Natural killer cell (primary cell): ENCODE results near the gene COL15A1. TPM values are rescaled to one million over a fixed set of nuclear protein-coding genes. Genes with fewer than 3 reads are reported as not detected.

Experiments
- ATAC-seq, 3 donors: fragments of 150-1000 bp in 2 of 3; fragments of 200-7000 bp in 1 of 3; cut with Tn5 transposase; 1 replicate in 1 of 3; 2 replicates in 2 of 3; pipeline ENCODE4 v1.10.0; 2021; ENCODE audit warnings: mild to moderate bottlenecking in 2 of 3, moderate library complexity in 2 of 3
- DNase-seq, 2 donors: peaks; one replicate each; pipeline versions ENCODE4 v3.0.0 to v3.0.0-alpha.2; 2013 to 2021; ENCODE audit warnings: mixed read lengths in 1 of 2
- H3K27ac ChIP-seq: one replicate; pipeline ENCODE4 v1.5.1; 2013; ENCODE audit warnings: mild to moderate bottlenecking, low read length
- H3K27me3 ChIP-seq: one replicate; pipeline ENCODE4 v1.6.1; 2013; ENCODE audit warnings: low read length; ENCODE audit not compliant: control insufficient read depth, insufficient read depth
- H3K36me3 ChIP-seq: one replicate; pipeline ENCODE4 v1.6.1; 2013; ENCODE audit warnings: low read length; ENCODE audit not compliant: control insufficient read depth, insufficient read depth
- H3K4me1 ChIP-seq: one replicate; pipeline ENCODE4 v1.6.1; 2013; ENCODE audit warnings: low read length; ENCODE audit not compliant: control insufficient read depth, insufficient read depth
- H3K4me3 ChIP-seq: one replicate; pipeline ENCODE4 v1.5.1; 2013; ENCODE audit warnings: low read length
- H3K9me3 ChIP-seq: one replicate; pipeline ENCODE4 v1.6.1; 2013; ENCODE audit warnings: low read length; ENCODE audit not compliant: control insufficient read depth, insufficient read depth
- H3K27ac Mint-ChIP-seq, 2 donors: one replicate each; pipeline ENCODE4 v1.8.0; 2022; ENCODE audit warnings: mild to moderate bottlenecking in 2 of 2, mixed read lengths in 2 of 2, moderate library complexity in 1 of 2
- H3K27me3 Mint-ChIP-seq, 2 donors: one replicate each; pipeline ENCODE4 v1.8.0; 2022; ENCODE audit warnings: low read depth in 2 of 2, mixed read lengths in 2 of 2
- H3K36me3 Mint-ChIP-seq: one replicate; pipeline ENCODE4 v1.8.0; 2022; ENCODE audit warnings: mixed read lengths
- H3K4me1 Mint-ChIP-seq, 2 donors: one replicate each; pipeline ENCODE4 v1.8.0; 2022; ENCODE audit warnings: mixed read lengths in 2 of 2
- H3K4me3 Mint-ChIP-seq: one replicate; pipeline ENCODE4 v1.8.0; 2022; ENCODE audit warnings: mild to moderate bottlenecking, moderate library complexity, mixed read lengths
- H3K9me3 Mint-ChIP-seq, 2 donors: one replicate each; pipeline ENCODE4 v1.8.0; 2022; ENCODE audit warnings: mixed read lengths in 2 of 2
- CTCF ChIP-seq: fragments of 200-600 bp; IDR thresholded peaks from one replicate; pipeline ENCODE4 v1.8.0; 2022; ENCODE audit warnings: antibody characterized with exemption
- WGBS: methylation state at CpG from one replicate; pipeline ENCODE4 v1.1.7; 2013; ENCODE audit warnings: missing lambda C conversion rate; ENCODE audit not compliant: insufficient coverage; 5-methylcytosine and 5-hydroxymethylcytosine counted together
- intact Hi-C: fragments of 100-400 bp; cut with micrococcal nuclease; formaldehyde crosslinking; loops from one replicate; pipeline ENCODE4 v1.14.2; 2022
- total RNA-seq, 4 donors: library from RNA; stranded (reverse); fragments of 120-200 nt in 1 of 4; gene quantifications; one replicate each; pipeline versions ENCODE4 v1.2.3 to v1.2.4, GENCODE V29; 2013 to 2022

The COL15A1 gene
- total RNA-seq, 3 donors from 2014 or later (not counting 1 experiment from before 2014, with no cell fraction given), result 0.18 to 0.82 (median 0.19) TPM

- no peaks in the 10 kb centered on the region for H3K4me1 Mint-ChIP-seq
- no peak overlapping the region for H3K27ac ChIP-seq
- no peak overlapping the region for H3K4me3 ChIP-seq
- peaks cover 0 to 5% of the 10 kb centered on the region in 2 donors for H3K27me3 Mint-ChIP-seq
- DNase-seq (no peak), ATAC-seq (no peak)
- TF ChIP-seq CTCF, result no peak
- H3K36me3 Mint-ChIP-seq, result no peaks in the 10 kb centered on the region
- no peaks in the 10 kb centered on the region for H3K4me1 ChIP-seq
- intact Hi-C loops, result no loop called here
- WGBS, result 95% methylated on average over 5 of the region's 5 CpGs
- H3K9me3 Mint-ChIP-seq, result no peaks in the 10 kb centered on the region
- no peak overlapping the region for H3K27ac Mint-ChIP-seq
- H3K9me3 ChIP-seq, result no peaks in the 10 kb centered on the region
- H3K36me3 ChIP-seq, result no peaks in the 10 kb centered on the region
- no peak overlapping the region for H3K4me3 Mint-ChIP-seq
- H3K27me3 ChIP-seq, result no peaks in the 10 kb centered on the region
Measured at GRCh38 chr9:98917746-98918487, 25.8 kb upstream of the COL15A1 start.

GRCh38 chr9:98921732-98922131 lies 22.0 kb upstream of the COL15A1 start:
- Mint-ChIP-seq H3K4me1 (no peaks in the 10 kb centered on the region), H3K4me3 (no peak overlapping the region), H3K36me3 (no peaks in the 10 kb centered on the region), H3K27ac (no peak overlapping the region), H3K27me3 (peaks cover 0 to 8% of the 10 kb centered on the region in 2 donors), H3K9me3 (no peaks in the 10 kb centered on the region)
- Histone ChIP-seq H3K36me3 (no peaks in the 10 kb centered on the region), H3K9me3 (no peaks in the 10 kb centered on the region), H3K27me3 (no peaks in the 10 kb centered on the region), H3K27ac (no peak overlapping the region), H3K4me3 (no peak overlapping the region), H3K4me1 (no peaks in the 10 kb centered on the region)
- no peak for DNase-seq
- intact Hi-C loops, result no loop called here
- TF ChIP-seq CTCF, result no peak
- no peak for ATAC-seq
- WGBS, result 57% methylated on average over 1 of the region's 1 CpG

GRCh38 chr9:98922721-98923435 lies 20.8 kb upstream of the COL15A1 start:
- Histone ChIP-seq H3K4me3 (no peak overlapping the region), H3K27me3 (no peaks in the 10 kb centered on the region), H3K36me3 (no peaks in the 10 kb centered on the region), H3K4me1 (no peaks in the 10 kb centered on the region), H3K27ac (no peak overlapping the region), H3K9me3 (no peaks in the 10 kb centered on the region)
- intact Hi-C loops, result no loop called here
- Mint-ChIP-seq H3K4me3 (no peak overlapping the region), H3K4me1 (no peaks in the 10 kb centered on the region), H3K27ac (no peak overlapping the region), H3K36me3 (no peaks in the 10 kb centered on the region), H3K9me3 (no peaks in the 10 kb centered on the region), H3K27me3 (peaks cover 0 to 8% of the 10 kb centered on the region in 2 donors)
- TF ChIP-seq CTCF, result no peak
- no peak for DNase-seq
- 78% methylated on average over 3 of the region's 4 CpGs for WGBS
- ATAC-seq, result no peak
